ENCODE data around the gene SCN9A.

GRCh38 chr2:166314022-166314759 is 61.6 kb downstream of the SCN9A start:
- TF ChIP-seq CTCF (IDR thresholded peaks at IDR 0.05): no peak
- no peak for TF ChIP-seq POLR2A (IDR thresholded peaks at IDR 0.05)
